Small intestine (tissue), 7 donors: ENCODE results near the gene LPP. TPM values are rescaled to one million over a fixed set of nuclear protein-coding genes. Genes with fewer than 3 reads are reported as not detected.

Source experiments
- DNase-seq, 2 donors: peaks; one replicate each; pipeline versions ENCODE4 v3.0.0 to v3.0.0-alpha.2; 2013
- FAIRE-seq: peaks from 2 replicates; lab custom pipeline; 2012; peaks lifted over from hg19 to GRCh38; lab: Jason Lieb, UNC
- H3K27ac ChIP-seq, 3 donors: one replicate each; pipeline ENCODE4 v1.5.1; 2013; ENCODE audit warnings: low read length in 2 of 3, mild to moderate bottlenecking in 2 of 3, control low read depth in 1 of 3, inconsistent platforms in 1 of 3, low read depth in 1 of 3, moderate library complexity in 1 of 3
- H3K27me3 ChIP-seq, 3 donors: one replicate each; pipeline ENCODE4 v1.6.1; 2013; ENCODE audit warnings: low read length in 3 of 3, inconsistent platforms in 1 of 3; ENCODE audit not compliant: control insufficient read depth in 3 of 3, insufficient read depth in 3 of 3
- H3K36me3 ChIP-seq, 3 donors: one replicate each; pipeline ENCODE4 v1.6.1; 2013; ENCODE audit warnings: low read length in 3 of 3, inconsistent platforms in 1 of 3, low read depth in 1 of 3, mild to moderate bottlenecking in 1 of 3, moderate library complexity in 1 of 3; ENCODE audit not compliant: control insufficient read depth in 3 of 3, insufficient read depth in 2 of 3
- H3K4me1 ChIP-seq, 3 donors: one replicate each; pipeline ENCODE4 v1.6.1; 2013; ENCODE audit warnings: low read length in 2 of 3, inconsistent platforms in 1 of 3, low read depth in 1 of 3, mild to moderate bottlenecking in 1 of 3, moderate library complexity in 1 of 3; ENCODE audit not compliant: control insufficient read depth in 3 of 3, insufficient read depth in 2 of 3
- H3K4me3 ChIP-seq, 3 donors: one replicate each; pipeline ENCODE4 v1.5.1; 2013; ENCODE audit warnings: low read length in 3 of 3, control low read depth in 1 of 3, inconsistent platforms in 1 of 3, low read depth in 1 of 3, mild to moderate bottlenecking in 1 of 3, moderate library complexity in 1 of 3
- H3K9me3 ChIP-seq, 2 donors: one replicate each; pipeline ENCODE4 v1.6.1; 2013; ENCODE audit warnings: low read depth in 1 of 2, low read length in 1 of 2; ENCODE audit not compliant: control insufficient read depth in 2 of 2, insufficient read depth in 1 of 2
- WGBS, 3 donors: extraction: QIAGEN DNeasy Blood & Tissue Kit; methylation state at CpG; one replicate each; pipeline ENCODE4 v1.1.7; 2013; 5-methylcytosine and 5-hydroxymethylcytosine counted together
- polyA plus RNA-seq, 4 donors: library from polyadenylated mRNA; stranded (reverse) in 3 of 4; unstranded in 1 of 4; fragments of 200-250 nt in 3 of 4; fragments of 120-200 nt in 1 of 4; gene quantifications; one replicate each; pipeline versions ENCODE4 v1.2.1 to v1.2.3, GENCODE V29; 2013
- donor health status: healthy with polysubstance abuse.
- donor health status: control.
- donor health status: control.
- donor health status: Bipolar disorder and iron deficiency.
- donor health status: healthy.

Gene LPP
- polyA plus RNA-seq, 4 donors, result 5.4 to 35.8 (median 12.4) TPM

DNA sequence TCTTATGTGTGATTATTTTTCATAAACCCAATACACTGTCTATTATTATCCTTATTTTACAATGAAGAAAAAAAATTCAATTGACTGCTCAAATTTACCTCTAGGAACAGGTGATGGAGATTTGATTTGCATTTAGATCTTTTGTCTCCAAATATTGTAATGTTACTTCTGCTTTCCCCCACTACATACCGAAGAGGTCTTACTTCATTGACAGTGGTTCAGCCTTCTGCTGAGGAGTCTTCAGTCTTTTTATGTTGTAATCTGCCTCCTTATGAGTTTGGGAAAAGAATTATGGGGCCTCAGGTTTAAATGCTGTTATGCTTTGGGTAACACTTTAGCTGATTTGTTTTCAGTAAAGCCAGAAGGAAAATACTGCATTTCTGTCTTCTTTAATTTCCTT lies 199.5 kb downstream of the LPP start:
- FAIRE-seq (no peak), DNase-seq (no peak)
- Histone ChIP-seq H3K4me3 (no peak overlapping the region), H3K27me3 (no peaks in the 10 kb centered on the region), H3K4me1 (peaks cover 5 to 31% (median 7%) of the 10 kb centered on the region in 3 donors), H3K9me3 (no peaks in the 10 kb centered on the region), H3K36me3 (peaks cover 0 to 7% (median 0%) of the 10 kb centered on the region in 3 donors), H3K27ac (no peak overlapping the region)
- WGBS, 3 donors, result 88 to 95% (median 91%) methylated on average over 1 of the region's 1 CpG

DNA sequence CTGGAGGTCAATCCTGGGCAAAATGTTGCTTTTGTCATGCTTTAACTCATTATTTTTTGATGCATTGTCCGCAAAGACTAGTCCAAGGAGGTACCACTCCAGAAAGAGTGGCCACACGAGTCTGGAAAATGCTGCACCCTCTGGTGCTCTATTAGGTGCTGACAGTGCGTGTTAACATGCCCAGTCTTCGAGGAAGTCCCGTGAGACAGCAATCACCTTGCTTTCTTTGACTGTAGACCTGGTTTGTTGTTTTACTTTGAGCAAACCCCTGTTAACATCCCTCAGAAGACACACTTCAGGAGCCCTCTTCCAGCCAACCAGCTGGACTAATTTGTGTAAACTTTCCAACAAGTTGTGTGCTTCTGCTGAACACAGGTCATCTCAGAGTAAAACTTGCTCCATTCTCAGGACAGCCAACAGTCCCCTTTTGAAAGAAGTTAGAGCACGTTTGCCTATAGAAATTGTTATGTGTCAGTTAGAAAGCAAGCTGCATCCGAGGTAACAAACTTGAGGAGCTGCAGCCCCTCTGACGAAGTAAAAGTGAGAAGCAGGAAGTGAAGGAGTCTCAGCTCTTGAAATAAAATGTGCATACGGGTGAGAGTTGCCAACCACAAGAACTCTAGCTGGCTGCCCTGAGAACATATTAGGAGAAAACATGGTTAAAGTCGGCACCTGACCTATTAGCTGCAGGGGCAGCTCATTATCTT lies 205.0 kb downstream of the LPP start:
- DNase-seq (peak in 1 of 2 donors; percentile 47), FAIRE-seq (no peak)
- Histone ChIP-seq H3K4me3 (no peak overlapping the region), H3K36me3 (peaks cover 0 to 10% (median 0%) of the 10 kb centered on the region in 3 donors), H3K27ac (peak overlapping the region in 1 of 3 donors; percentile 5), H3K4me1 (peaks cover 5 to 12% (median 6%) of the 10 kb centered on the region in 3 donors), H3K27me3 (no peaks in the 10 kb centered on the region), H3K9me3 (no peaks in the 10 kb centered on the region)
- WGBS, 3 donors, result 70 to 87% (median 74%) methylated on average over 10 of the region's 10 CpGs

DNA sequence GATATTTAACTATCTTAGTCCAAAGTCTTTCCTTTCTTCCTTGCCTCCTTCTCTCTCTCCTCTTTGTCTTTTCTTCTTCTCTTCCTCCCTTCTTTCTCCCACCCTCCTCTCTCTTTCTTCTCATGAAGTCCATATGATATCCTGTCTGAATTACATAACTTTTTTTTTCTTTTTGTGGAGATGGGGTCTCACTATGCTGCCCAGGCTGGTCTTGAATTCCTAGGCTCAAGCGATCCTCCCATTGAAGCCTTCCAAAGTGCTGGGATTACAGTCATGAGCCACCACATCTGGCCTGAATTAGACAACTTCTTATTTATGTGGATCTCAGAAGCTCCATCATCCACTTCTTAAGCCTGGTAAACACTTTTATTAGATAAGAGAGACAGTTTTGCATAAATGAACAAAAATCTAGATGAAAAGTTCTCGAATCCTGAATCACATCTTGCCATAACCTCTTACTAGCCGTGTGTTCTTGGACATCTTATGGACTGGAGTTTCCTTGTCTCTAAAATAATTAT lies 206.5 kb downstream of the LPP start:
- Histone ChIP-seq H3K27ac (peak overlapping the region in 1 of 3 donors; percentile 20), H3K36me3 (peaks cover 0 to 10% (median 0%) of the 10 kb centered on the region in 3 donors), H3K27me3 (no peaks in the 10 kb centered on the region), H3K9me3 (no peaks in the 10 kb centered on the region), H3K4me1 (peaks cover 5 to 12% (median 6%) of the 10 kb centered on the region in 3 donors), H3K4me3 (no peak overlapping the region)
- 88 to 94% (median 91%) methylated on average over 3 of the region's 3 CpGs for WGBS, 3 donors
- no peak for FAIRE-seq
- no peak for DNase-seq

DNA sequence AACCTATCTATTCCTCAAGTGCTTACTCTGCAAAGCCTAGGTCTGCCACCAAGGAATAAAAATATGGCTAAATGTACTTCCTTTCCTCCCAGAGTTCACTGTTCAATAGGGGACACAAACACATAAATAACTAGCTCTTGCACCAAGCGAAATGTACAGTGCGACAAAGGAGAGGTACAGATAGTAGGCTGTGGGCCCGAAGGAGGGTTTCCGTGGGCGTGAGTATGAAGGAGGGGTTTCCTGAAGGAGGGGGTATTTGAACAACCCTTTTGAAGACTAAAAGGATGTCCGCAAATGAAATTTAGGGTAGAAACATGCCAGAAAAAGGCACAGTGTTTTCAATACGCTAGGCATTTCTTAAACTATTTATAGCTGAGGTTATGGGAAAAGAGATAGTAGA lies 207.9 kb downstream of the LPP start:
- Histone ChIP-seq H3K27me3 (no peaks in the 10 kb centered on the region), H3K36me3 (peaks cover 0 to 12% (median 0%) of the 10 kb centered on the region in 3 donors), H3K4me3 (no peak overlapping the region), H3K4me1 (peaks cover 5 to 12% (median 6%) of the 10 kb centered on the region in 3 donors), H3K9me3 (no peaks in the 10 kb centered on the region), H3K27ac (no peak overlapping the region)
- no peak for DNase-seq
- 83 to 97% (median 92%) methylated on average over 7 of the region's 7 CpGs for WGBS, 3 donors
- FAIRE-seq, result no peak

DNA sequence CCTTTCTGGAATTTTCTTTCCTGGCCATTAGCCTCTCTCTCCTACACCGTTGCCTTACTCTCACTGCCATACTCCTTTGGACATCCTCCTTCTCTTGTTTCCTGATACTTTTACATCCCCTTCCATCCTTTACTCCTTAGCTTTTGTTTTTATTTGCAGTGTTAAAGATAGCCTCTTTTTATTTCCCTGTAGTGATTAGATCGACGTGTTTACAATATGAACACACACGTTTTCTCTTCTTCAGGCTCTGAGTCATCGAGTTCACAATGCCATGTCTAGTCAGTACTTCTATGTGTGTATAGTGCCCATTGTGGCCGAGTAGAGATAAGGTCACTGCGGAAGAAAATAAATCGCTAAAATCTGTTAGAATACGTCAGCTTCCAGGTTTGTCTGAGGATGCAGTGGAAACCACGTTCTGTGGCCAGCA lies 208.5 kb downstream of the LPP start:
- H3K27me3 ChIP-seq, result no peaks in the 10 kb centered on the region
- FAIRE-seq, result no peak
- no peaks in the 10 kb centered on the region for H3K9me3 ChIP-seq
- peaks cover 5 to 12% (median 6%) of the 10 kb centered on the region in 3 donors for H3K4me1 ChIP-seq
- whole genome bisulfite sequencing, 3 donors, result 33 to 42% (median 34%) methylated on average over 10 of the region's 10 CpGs
- no peak overlapping the region for H3K4me3 ChIP-seq
- H3K27ac ChIP-seq, result no peak overlapping the region
- H3K36me3 ChIP-seq, result peaks cover 0 to 12% (median 0%) of the 10 kb centered on the region in 3 donors
- DNase-seq, result peak; percentile 60 to 75

DNA sequence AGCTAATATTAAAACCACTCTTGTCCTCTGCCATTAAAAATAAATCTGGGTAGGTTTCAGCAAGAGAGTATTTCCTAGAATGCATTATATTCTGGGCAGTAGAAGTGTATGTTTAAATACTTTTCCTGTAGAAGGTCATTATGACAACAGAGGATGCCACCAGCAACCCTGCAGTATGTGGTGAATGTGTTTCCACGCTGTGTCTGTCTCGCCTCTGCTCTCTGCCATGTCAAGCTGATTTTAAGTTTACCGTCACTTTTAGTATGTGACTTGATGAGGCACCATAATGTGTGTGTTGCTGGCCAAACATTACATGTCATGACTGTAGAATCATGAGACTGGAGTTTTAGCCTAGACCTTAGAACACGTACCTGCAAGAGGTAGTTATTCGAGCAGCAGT lies 211.2 kb downstream of the LPP start:
- no peaks in the 10 kb centered on the region for H3K27me3 ChIP-seq
- DNase-seq (no peak), FAIRE-seq (no peak)
- H3K9me3 ChIP-seq, result no peaks in the 10 kb centered on the region
- no peak overlapping the region for H3K4me3 ChIP-seq
- peaks cover 3 to 6% (median 4%) of the 10 kb centered on the region in 3 donors for H3K4me1 ChIP-seq
- 92 to 99% (median 93%) methylated on average over 5 of the region's 5 CpGs for WGBS, 3 donors
- H3K27ac ChIP-seq, result no peak overlapping the region
- peaks cover 0 to 8% (median 2%) of the 10 kb centered on the region in 3 donors for H3K36me3 ChIP-seq

DNA sequence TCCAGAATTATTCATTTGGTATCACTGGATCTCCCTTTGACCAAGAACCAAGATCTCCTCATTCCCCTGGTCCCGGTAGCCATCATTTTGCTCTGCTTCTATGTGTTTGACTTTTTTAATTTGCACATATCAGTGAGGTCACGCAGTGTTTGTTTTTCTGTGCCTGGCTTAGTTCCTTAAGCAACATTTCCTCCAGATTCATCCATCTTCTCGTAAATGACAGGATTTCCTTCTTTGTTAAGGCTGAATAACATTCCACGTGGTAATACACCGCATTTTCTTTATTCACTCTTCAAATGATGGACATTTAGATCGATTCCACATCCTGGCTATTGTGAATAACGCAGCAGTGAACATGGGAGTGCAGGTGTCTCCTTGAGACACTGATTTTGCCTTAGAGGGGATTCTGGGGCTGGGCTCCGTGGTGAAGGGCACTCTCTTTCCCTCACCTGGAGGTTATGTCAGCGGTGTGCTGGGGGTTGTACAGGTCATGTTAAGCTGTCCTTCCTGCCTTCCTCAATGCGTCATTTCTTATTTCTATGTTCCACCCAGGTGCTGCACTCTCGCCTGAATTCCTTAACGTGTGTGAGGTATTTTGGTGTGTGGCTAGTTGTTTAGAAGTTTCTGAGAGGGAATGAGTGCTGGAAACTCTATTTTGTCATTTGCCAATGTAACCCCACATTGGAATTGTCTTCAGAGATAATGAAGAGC lies 212.2 kb downstream of the LPP start:
- whole genome bisulfite sequencing, 3 donors, result 77 to 88% (median 81%) methylated on average over 12 of the region's 12 CpGs
- DNase-seq (no peak), FAIRE-seq (no peak)
- Histone ChIP-seq H3K4me1 (peaks cover 4 to 6% (median 5%) of the 10 kb centered on the region in 3 donors), H3K27me3 (no peaks in the 10 kb centered on the region), H3K27ac (no peak overlapping the region), H3K9me3 (no peaks in the 10 kb centered on the region), H3K36me3 (peaks cover 0 to 8% (median 2%) of the 10 kb centered on the region in 3 donors), H3K4me3 (no peak overlapping the region)

DNA sequence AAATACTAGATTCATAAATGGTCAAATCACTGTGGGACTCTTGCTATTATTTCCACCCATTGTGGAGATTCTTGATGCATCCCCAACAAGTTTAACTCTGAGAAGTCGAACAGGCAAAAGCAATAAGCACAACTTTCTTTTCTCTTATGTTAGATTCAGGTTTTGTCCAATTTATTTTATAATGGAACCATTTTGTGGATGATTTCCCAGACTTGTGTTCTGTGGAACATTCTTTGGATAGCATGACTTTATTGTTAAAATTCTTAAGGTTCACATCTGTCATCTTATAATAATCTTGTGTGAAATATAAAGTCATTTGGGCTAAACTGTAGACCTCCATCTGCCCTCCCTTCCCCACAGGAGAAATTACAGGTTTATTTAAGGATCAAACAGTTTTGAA lies 213.7 kb downstream of the LPP start:
- Histone ChIP-seq H3K4me1 (peaks cover 0 to 2% (median 1%) of the 10 kb centered on the region in 3 donors), H3K27me3 (no peaks in the 10 kb centered on the region), H3K9me3 (no peaks in the 10 kb centered on the region), H3K36me3 (peaks cover 0 to 8% (median 2%) of the 10 kb centered on the region in 3 donors), H3K27ac (no peak overlapping the region), H3K4me3 (no peak overlapping the region)
- FAIRE-seq (no peak), DNase-seq (no peak)
- WGBS, 3 donors, result 83 to 97% (median 84%) methylated on average over 1 of the region's 1 CpG
